Left ventricle myocardium superior (tissue), 1 donor: Measurements from ENCODE around the gene MEX3B. TPM values are rescaled to one million over a fixed set of nuclear protein-coding genes. Genes with fewer than 3 reads are reported as not detected.

ENCODE experiments used
- ATAC-seq: fragments of 200-7000 bp; cut with Tn5 transposase; one replicate; pipeline ENCODE4 v1.9.1; 2020; ENCODE audit warnings: mild to moderate bottlenecking, moderate library complexity
- DNase-seq: peaks from one replicate; pipeline ENCODE4 v3.0.0-alpha.2; 2020
- intact Hi-C: fragments of 100-400 bp; cut with micrococcal nuclease; formaldehyde crosslinking; loops from one replicate; pipeline ENCODE4 v1.11.0; 2022
- long read RNA-seq: library from polyadenylated mRNA; unstranded; transcript quantifications from one replicate; pipeline ENCODE4 v2.0.0, GENCODE V29; 2021
- total RNA-seq: library from RNA; stranded (reverse); fragmentation: NEBNext Ultra II Directional; extraction: Animal tissue kit (Norgen Biotek cat#: 25700); gene quantifications from one replicate; pipeline ENCODE4 v1.2.1, GENCODE V29; 2021
- donor health status: DM: no; HTN: yes; CAD: no; lungs with severe emphysema.

The MEX3B gene
- total RNA-seq, result 3.6 TPM
- long read RNA-seq, full-length matches to known transcripts, result 10 of 10 reads
- long read RNA-seq, partial matches to known transcripts, result 0 of 10 reads
- long read RNA-seq, other reads (novel, unspliced or antisense), result 0 of 10 reads

- ATAC-seq (peak; percentile 87), DNase-seq (peak; percentile 98)
- intact Hi-C loops, result loop anchor here (10.0 kb wide), 1 partner anchor 571 kb away; no protein-coding TSS in a partner anchor
These were observed at the start of gene MEX3B for GRCh38 chr15:82045892-82046665. Gene MEX3B (minus strand): TSS chr15:82046018. CDS start chr15:82045705, 313 bp downstream.

- ATAC-seq (no peak), DNase-seq (no peak)
- intact Hi-C loops, result no loop called here
These were observed 48.0 kb upstream of the MEX3B start for GRCh38 chr15:82093774-82094211.

GRCh38 chr15:82093325-82093724 lies 47.5 kb upstream of the MEX3B start:
- intact Hi-C loops, result no loop called here
- ATAC-seq, result no peak
- no peak for DNase-seq

- intact Hi-C loops, result no loop called here
- ATAC-seq, result no peak
- no peak for DNase-seq
These were observed 45.9 kb upstream of the MEX3B start for GRCh38 chr15:82091636-82092140.

GRCh38 chr15:82086243-82086995 lies 40.6 kb upstream of the MEX3B start:
- intact Hi-C loops, result no loop called here
- DNase-seq, result no peak
- ATAC-seq, result no peak

GRCh38 chr15:82081914-82082762 lies 36.3 kb upstream of the MEX3B start:
- DNase-seq (no peak), ATAC-seq (no peak)
- intact Hi-C loops, result no loop called here

GRCh38 chr15:82080774-82081173 lies 35.0 kb upstream of the MEX3B start:
- no peak for DNase-seq
- ATAC-seq, result no peak
- intact Hi-C loops, result no loop called here

GRCh38 chr15:82079736-82080135 lies 33.9 kb upstream of the MEX3B start:
- DNase-seq, result no peak
- intact Hi-C loops, result no loop called here
- ATAC-seq, result no peak

- intact Hi-C loops, result no loop called here
- ATAC-seq (no peak), DNase-seq (no peak)
These were observed 28.8 kb upstream of the MEX3B start for GRCh38 chr15:82074610-82075009.

GRCh38 chr15:82072926-82073537 lies 27.2 kb upstream of the MEX3B start:
- intact Hi-C loops, result no loop called here
- DNase-seq (no peak), ATAC-seq (no peak)

GRCh38 chr15:82066455-82066854 lies 20.6 kb upstream of the MEX3B start:
- DNase-seq (no peak), ATAC-seq (no peak)
- intact Hi-C loops, result no loop called here

GRCh38 chr15:82064824-82065223 lies 19.0 kb upstream of the MEX3B start:
- no peak for ATAC-seq
- no peak for DNase-seq
- intact Hi-C loops, result no loop called here

GRCh38 chr15:82062479-82063454 lies 16.9 kb upstream of the MEX3B start:
- ATAC-seq (no peak), DNase-seq (no peak)
- intact Hi-C loops, result no loop called here

GRCh38 chr15:82060817-82061216 lies 15.0 kb upstream of the MEX3B start:
- DNase-seq, result no peak
- ATAC-seq, result no peak
- intact Hi-C loops, result no loop called here

- DNase-seq (no peak), ATAC-seq (no peak)
- intact Hi-C loops, result no loop called here
These were observed 12.8 kb upstream of the MEX3B start for GRCh38 chr15:82058517-82059204.

- ATAC-seq, result no peak
- intact Hi-C loops, result no loop called here
- peak; percentile 30 for DNase-seq
These were observed 12.2 kb upstream of the MEX3B start for GRCh38 chr15:82058026-82058425.
